GM13977 (cell line): Measurements from ENCODE around the gene SLC14A1.

Source experiments
- DNase-seq: peaks from one replicate; pipeline ENCODE4 v3.0.0; 2012; ENCODE audit warnings: low spot score
- CTCF ChIP-seq: IDR thresholded peaks from 2 replicates; pipeline ENCODE4 v1.5.1; 2012; ENCODE audit warnings: mild to moderate bottlenecking, control low read depth; ENCODE audit not compliant: insufficient read depth; ENCODE audit errors: extremely low read depth, missing control alignments
- in situ Hi-C: fragments of 300-500 bp; cut with MboI; formaldehyde crosslinking; loops from one replicate; pipeline ENCODE4 v1.12.0; 2022; ENCODE audit warnings: low sequenced_read_pairs, low pct_unique_long_range_greater_than_20kb, mixed read lengths, inconsistent platforms; ENCODE audit not compliant: unreplicated experiment

Gene SLC14A1

DNA sequence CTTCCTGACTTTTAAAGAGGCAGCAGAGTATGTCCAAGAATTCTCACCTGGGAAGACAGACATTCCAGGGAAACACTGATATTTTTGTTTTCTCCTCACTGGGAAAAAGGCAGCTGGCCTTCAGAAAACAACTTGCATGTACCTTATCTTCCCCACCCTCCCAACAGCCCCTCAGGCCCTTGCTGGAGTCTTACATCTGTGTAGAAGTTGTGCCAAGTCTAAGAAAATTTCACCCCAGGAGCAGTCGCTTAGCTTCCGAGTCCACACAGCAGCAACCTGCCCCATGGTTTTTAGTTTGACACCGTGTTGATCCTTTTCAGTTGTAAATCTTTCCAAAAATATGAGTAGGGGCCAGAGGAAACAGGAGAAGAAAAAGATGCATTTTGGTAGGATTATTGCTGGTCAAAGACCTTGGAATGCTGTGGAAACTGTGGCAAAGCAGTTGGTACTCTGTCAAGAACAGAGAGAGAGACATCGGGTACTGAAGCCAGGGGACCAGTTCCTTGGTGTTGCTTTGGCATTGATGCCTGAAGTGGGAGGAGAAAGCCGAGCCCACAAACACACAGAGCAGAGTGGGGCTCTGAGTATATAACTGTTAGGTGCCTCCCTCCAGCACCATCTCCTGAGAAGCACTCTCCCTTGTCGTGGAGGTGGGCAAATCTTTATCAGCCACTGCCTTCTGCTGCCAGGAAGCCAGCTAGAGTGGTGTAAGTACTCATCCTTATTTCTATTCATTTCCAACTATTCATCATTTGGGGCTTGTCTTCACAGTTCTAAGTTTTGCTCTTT lies at the start of gene SLC14A1:
SLC14A1 (plus strand) TSS at position 615 of the 789 bp plus-strand sequence. CDS start 6,140 bp downstream, outside the sequence.
- in situ Hi-C loops = no loop called here
- TF ChIP-seq CTCF = no peak
- DNase-seq = no peak

DNA sequence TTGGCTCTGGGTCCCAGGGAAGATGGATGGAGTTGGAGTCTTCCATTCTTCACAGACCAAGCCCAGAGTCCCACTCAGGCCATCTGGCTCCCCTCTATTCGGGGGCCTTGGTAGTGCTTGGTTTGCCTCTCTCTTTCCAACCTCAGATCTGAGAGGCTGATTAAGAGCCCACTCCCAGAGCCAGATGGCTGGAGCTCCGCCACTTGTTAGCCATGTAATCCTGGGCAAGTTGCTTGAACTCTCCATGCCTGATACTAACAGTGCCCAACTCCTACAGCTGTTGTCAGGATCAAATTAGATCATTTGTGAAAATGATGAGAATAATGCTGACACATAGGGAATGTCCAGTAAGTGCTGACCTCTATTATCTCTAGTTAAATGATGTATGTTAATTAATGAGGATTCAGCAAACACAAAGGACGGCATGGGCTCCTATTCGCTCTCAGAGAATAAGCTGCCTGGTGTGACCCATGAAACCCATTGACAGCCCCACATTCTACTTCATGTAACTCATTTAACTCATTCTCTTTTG lies 46.6 kb upstream of the SLC14A1 start:
- TF ChIP-seq CTCF = no peak
- in situ Hi-C loops = loop anchor here (10.0 kb wide), 2 partner anchors 197 to 407 kb away; no protein-coding TSS in a partner anchor
- DNase-seq = no peak

DNA sequence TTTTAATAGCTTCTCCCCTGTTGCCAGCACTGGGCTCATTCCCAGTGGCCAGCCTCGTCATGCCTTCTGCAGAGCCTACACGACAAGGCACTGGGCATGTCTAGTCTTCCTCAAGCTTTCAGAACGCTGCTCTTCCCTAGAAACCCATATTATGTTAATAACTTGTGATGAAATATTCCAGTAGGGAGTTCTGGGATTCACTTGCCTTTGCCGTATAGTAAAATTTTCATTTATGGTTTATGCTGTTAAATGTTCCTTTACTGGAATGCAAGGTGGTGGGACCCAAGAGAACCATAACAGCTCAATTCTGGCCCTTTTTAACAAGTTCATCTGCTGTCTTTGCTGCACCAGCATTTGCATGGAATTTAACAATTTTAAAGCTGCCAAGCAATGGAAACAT lies 45.5 kb upstream of the SLC14A1 start:
- in situ Hi-C loops = loop anchor here (10.0 kb wide), 2 partner anchors 196 to 406 kb away; no protein-coding TSS in a partner anchor
- DNase-seq = no peak
- no peak for TF ChIP-seq CTCF

- in situ Hi-C loops = loop anchor here (10.0 kb wide), 2 partner anchors 196 to 406 kb away; no protein-coding TSS in a partner anchor
- TF ChIP-seq CTCF = no peak
- DNase-seq = no peak
Measured at GRCh38 chr18:45678850-45679249, 45.1 kb upstream of the SLC14A1 start.

- TF ChIP-seq CTCF = no peak
- in situ Hi-C loops = no loop called here
- DNase-seq = no peak
Measured at GRCh38 chr18:45680066-45680690, 43.8 kb upstream of the SLC14A1 start.

DNA sequence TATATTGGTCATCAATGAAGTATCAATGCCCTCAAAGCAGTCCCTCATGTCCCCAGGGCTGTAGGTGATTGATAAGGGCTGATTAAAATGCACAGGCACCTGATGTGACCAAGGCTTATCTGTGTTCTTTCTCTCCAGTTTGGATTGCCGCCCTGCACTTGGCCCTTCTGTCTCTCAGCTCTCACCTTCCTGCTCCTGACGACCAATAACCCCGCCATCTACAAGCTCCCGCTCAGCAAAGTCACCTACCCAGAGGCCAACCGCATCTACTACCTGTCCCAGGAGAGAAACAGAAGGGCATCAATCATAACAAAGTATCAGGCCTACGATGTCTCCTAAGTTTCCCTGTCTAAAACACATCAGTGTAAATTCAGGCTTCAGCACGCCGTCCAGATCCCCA lies 41.8 kb upstream of the SLC14A1 start:
- DNase-seq = no peak
- no peak for TF ChIP-seq CTCF
- in situ Hi-C loops = no loop called here
